ENCODE data around the gene BATF3. TPM values are rescaled to one million over a fixed set of nuclear protein-coding genes. Genes with fewer than 3 reads are reported as not detected.

The BATF3 gene
- total and polyA plus RNA-seq, 8 donors, result 1.1 to 6.9 (median 4.1) TPM; not detected in 3

GRCh38 chr1:212703991-212704564 lies 4.4 kb upstream of the BATF3 start:
- Histone ChIP-seq H3K9me3 (no peaks in the 10 kb centered on the region), H3K4me1 (peaks cover 18 to 30% (median 25%) of the 10 kb centered on the region in 4 donors), H3K27ac (no peak overlapping the region), H3K4me3 (no peak overlapping the region), H3K27me3 (peaks cover 0 to 17% (median 6%) of the 10 kb centered on the region in 3 donors), H3K36me3 (no peaks in the 10 kb centered on the region)
- no peak for DNase-seq
- TF ChIP-seq POLR2A (IDR thresholded peaks at IDR 0.05), result no peak
- TF ChIP-seq EP300 (IDR thresholded peaks at IDR 0.05), result no peak
- TF ChIP-seq POLR2AphosphoS5 (IDR thresholded peaks at IDR 0.05), result no peak
- TF ChIP-seq, protein P1, sequence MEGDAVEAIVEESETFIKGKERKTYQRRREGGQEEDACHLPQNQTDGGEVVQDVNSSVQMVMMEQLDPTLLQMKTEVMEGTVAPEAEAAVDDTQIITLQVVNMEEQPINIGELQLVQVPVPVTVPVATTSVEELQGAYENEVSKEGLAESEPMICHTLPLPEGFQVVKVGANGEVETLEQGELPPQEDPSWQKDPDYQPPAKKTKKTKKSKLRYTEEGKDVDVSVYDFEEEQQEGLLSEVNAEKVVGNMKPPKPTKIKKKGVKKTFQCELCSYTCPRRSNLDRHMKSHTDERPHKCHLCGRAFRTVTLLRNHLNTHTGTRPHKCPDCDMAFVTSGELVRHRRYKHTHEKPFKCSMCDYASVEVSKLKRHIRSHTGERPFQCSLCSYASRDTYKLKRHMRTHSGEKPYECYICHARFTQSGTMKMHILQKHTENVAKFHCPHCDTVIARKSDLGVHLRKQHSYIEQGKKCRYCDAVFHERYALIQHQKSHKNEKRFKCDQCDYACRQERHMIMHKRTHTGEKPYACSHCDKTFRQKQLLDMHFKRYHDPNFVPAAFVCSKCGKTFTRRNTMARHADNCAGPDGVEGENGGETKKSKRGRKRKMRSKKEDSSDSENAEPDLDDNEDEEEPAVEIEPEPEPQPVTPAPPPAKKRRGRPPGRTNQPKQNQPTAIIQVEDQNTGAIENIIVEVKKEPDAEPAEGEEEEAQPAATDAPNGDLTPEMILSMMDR (IDR thresholded peaks at IDR 0.05), result no peak
- WGBS, 5 donors, result 68 to 90% (median 83%) methylated on average over 9 of the region's 9 CpGs
- intact Hi-C loops (cut with DNase I; ENCODE audit: low total_unique reads), result no loop called here

DNA sequence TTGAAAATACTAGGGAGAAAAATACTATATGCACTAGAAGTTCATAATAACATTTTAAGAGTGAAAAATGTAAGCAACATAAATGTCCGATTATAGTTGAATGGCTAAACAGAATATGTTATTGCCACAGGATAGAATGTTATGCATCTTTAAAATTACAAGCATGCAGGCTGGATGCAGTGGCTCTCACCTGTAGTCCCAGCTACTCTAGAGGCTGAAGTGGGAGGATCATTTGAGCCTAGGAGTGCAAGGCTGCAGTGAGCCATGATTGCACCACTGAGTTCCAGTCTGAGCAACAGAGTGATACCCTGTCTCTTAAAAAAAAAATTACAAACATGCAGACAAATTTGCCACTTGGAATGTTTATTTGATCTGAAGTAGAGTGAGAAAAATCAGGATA lies 3.0 kb upstream of the BATF3 start:
- TF ChIP-seq, protein P1 (IDR thresholded peaks at IDR 0.05), result no peak
- TF ChIP-seq POLR2AphosphoS5 (IDR thresholded peaks at IDR 0.05) (no peak), EP300 (IDR thresholded peaks at IDR 0.05) (no peak), POLR2A (IDR thresholded peaks at IDR 0.05) (no peak)
- no peaks in the 10 kb centered on the region for H3K9me3 ChIP-seq
- H3K4me1 ChIP-seq, result peaks cover 26 to 40% (median 34%) of the 10 kb centered on the region in 4 donors
- no peak overlapping the region for H3K27ac ChIP-seq
- H3K36me3 ChIP-seq, result no peaks in the 10 kb centered on the region
- WGBS, 5 donors, result 56 to 81% (median 72%) methylated on average over 1 of the region's 1 CpG
- peaks cover 0 to 18% (median 17%) of the 10 kb centered on the region in 3 donors for H3K27me3 ChIP-seq
- intact Hi-C loops (cut with DNase I; ENCODE audit: low total_unique reads), result no loop called here
- H3K4me3 ChIP-seq, result no peak overlapping the region
- no peak for DNase-seq

- no peak for DNase-seq
- H3K4me3 ChIP-seq, result no peak overlapping the region
- H3K4me1 ChIP-seq, result peaks cover 26 to 40% (median 34%) of the 10 kb centered on the region in 4 donors
- intact Hi-C loops (cut with DNase I; ENCODE audit: low total_unique reads), result no loop called here
- H3K36me3 ChIP-seq, result no peaks in the 10 kb centered on the region
- H3K27me3 ChIP-seq, result peaks cover 0 to 25% (median 18%) of the 10 kb centered on the region in 3 donors
- 27 to 57% (median 35%) methylated on average over 1 of the region's 1 CpG for WGBS, 5 donors
- H3K27ac ChIP-seq, result no peak overlapping the region
- H3K9me3 ChIP-seq, result no peaks in the 10 kb centered on the region
- no peak for TF ChIP-seq POLR2A (IDR thresholded peaks at IDR 0.05)
- TF ChIP-seq POLR2AphosphoS5 (IDR thresholded peaks at IDR 0.05), result no peak
- TF ChIP-seq EP300 (IDR thresholded peaks at IDR 0.05), result no peak
- TF ChIP-seq, protein P1 (IDR thresholded peaks at IDR 0.05), result no peak
These were observed 2.3 kb upstream of the BATF3 start for GRCh38 chr1:212701910-212702309.

DNA sequence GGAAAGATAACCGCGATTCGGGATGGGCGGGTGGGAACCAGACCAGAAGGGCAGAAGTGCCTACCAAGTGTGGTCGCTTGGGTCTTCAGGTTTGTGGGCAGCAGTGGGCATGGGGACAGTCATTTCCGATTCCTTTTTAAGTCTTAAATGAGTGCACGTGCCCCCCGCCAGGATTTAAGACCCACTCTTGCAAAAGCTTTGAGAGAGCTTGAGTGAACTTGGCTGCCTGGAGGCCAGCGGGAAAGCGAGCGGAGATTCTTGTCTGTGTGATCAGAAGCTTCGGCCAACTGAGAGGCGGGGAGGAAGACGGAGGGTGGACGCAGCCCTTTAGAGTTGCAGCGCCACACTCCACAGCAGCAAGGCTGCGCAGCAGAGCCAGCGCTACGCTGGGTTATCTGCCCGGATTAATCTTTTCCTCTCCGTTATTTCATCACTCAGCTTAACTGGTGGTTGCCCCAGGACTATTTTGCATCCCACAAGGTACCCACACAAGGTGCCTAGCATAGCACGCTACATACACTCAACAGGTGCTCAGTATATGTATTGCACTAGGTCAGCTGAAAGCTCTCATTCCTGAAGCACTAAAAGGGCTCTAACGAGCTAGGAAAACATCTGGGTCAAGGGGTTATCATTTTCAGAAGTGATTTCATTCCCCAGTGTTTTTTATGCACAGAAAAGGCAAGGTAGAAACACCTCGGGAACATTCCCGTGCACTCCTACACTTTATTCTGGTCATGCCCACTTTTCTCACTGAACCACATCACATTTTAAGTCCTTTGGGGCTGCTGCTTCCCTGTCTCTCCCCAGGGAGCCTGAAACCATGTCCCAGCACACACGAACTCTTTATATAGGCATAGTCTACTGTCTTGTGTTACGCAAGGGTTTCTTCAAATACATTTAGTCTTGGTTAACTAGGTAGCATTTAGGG lies 1.5 kb upstream of the BATF3 start:
- DNase-seq, result peak; percentile 39 to 79
- 5 to 8% (median 5%) methylated on average over 27 of the region's 27 CpGs for WGBS, 5 donors
- H3K4me3 ChIP-seq, result peak overlapping the region; percentile 51 to 73 (median 58)
- no peaks in the 10 kb centered on the region for H3K9me3 ChIP-seq
- H3K27ac ChIP-seq, result peak overlapping the region; percentile 39 to 83 (median 78)
- H3K4me1 ChIP-seq, result peaks cover 26 to 40% (median 34%) of the 10 kb centered on the region in 4 donors
- peaks cover 0 to 32% (median 18%) of the 10 kb centered on the region in 3 donors for H3K27me3 ChIP-seq
- no peaks in the 10 kb centered on the region for H3K36me3 ChIP-seq
- TF ChIP-seq, protein P1 (IDR thresholded peaks at IDR 0.05), result no peak
- TF ChIP-seq POLR2A (IDR thresholded peaks at IDR 0.05), result no peak
- no peak for TF ChIP-seq EP300 (IDR thresholded peaks at IDR 0.05)
- no peak for TF ChIP-seq POLR2AphosphoS5 (IDR thresholded peaks at IDR 0.05)
- intact Hi-C loops (cut with DNase I; ENCODE audit: low total_unique reads), result no loop called here
